Anterior cingulate cortex (tissue), 58 donors: ENCODE data around the gene ATP4A.

Experiments
- DNase-seq, 58 donors: peaks; one replicate each; lab custom pipeline; 2025; lab: John Stamatoyannopoulos, UW

The ATP4A gene

GRCh38 chr19:35508129-35508528, 55.3 kb downstream of the ATP4A start:
- no peak for DNase-seq

GRCh38 chr19:35507561-35507960, 55.9 kb downstream of the ATP4A start:
- DNase-seq: no peak

- DNase-seq: no peak
These were observed 57.4 kb downstream of the ATP4A start for GRCh38 chr19:35506011-35506410.

GRCh38 chr19:35502751-35503150, 60.7 kb downstream of the ATP4A start:
- DNase-seq: no peak

GRCh38 chr19:35501684-35502083, 61.8 kb downstream of the ATP4A start:
- DNase-seq: peak in 2 of 58 donors; percentile 2 to 22

GRCh38 chr19:35500611-35501010, 62.8 kb downstream of the ATP4A start:
- no peak for DNase-seq
